DMS79 treated with DMSO at 0.1 percent for 48 hours (cell line): ENCODE data around the gene TSPEAR.

Experiments
- DNase-seq: peaks from one replicate; lab custom pipeline; 2025; lab: John Stamatoyannopoulos, UW

Gene TSPEAR

DNA sequence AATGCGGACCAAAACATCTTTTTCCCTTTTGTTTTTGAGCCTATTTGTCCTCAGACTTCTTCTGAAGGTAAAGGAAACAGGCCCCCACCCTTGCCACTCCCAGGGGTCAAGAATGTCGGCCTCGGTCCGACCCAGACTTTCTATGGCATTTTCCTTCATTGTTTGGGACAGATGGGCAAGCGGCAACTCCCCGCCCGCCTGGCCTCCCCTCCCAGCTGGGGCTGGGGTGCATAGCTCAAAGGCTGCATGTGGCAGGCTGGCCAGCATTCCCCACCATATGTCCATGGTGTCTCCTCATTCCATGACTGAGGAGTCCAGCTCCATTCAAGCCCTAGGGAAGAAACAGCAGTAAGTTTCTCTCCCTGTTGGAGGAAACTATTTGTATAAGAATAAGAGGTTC, 29.4 kb upstream of the TSPEAR start:
- DNase-seq: no peak

DNA sequence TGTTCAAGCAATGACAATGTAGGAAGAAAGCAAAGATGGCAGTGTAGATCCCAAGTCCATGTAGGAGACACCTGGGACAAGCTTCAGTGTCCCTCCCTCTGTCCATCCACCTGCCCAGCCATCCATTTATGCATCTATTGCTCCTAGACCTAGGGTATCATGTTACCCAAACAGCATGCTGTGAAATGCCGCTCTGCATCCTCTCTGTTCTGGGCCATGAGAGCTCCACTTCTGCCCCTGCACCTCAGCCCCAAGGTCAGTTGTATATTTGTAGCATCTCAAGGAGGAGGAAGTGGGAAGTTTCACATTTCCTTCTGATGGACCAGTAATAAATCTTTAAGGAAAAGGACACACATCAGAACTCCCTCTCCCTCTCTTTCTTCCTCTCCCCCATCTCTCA, 27.9 kb upstream of the TSPEAR start:
- no peak for DNase-seq

DNA sequence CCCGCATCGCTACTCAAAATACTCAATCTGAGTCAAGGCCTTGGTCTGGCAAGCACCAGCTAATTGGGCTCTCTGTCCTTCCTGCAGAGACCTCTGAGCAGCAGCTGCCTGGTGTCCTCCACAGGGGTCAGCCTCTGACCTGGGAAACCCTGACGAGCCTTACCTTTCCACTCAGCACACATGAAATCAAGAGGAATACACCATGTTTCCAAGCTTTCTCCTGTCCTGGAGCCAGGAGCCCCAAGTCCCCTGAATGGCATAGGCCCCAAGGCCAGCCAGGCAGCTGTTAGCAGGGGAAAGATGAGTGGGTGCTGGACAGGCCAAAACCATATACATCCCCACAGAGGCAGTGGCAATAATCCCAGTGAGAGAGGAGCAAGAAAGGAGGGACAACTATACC, 27.2 kb upstream of the TSPEAR start:
- DNase-seq: no peak

DNA sequence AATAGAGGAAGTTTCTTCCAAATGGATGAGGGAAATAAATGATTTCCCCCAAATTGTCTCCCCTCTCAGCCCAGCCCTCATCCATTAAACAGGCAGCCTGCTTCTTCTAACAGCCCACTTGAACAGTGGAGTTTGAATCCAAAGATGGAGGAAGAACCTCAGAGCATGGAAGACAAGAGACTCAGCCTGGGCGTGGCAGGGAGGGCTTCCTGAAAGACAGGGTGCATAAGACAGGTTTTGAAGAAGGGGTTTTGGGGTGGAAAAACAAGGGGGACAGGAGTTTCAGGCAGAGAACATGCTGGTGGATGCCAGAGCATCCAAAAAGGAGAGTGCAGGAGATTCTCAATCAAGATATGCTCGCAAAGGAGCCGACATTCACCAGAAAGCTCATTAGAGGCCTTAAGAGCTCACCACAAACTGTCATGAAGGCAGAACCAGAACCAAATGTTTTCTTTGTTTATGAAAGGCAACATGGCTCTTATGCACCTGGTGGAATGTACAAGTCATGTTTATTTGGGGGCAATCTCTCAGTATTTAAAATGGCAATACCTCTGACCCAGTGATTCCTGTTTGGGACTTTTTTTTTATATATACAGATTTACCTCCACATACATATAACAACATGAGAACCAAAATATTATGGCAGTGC, 26.5 kb upstream of the TSPEAR start:
- no peak for DNase-seq

DNA sequence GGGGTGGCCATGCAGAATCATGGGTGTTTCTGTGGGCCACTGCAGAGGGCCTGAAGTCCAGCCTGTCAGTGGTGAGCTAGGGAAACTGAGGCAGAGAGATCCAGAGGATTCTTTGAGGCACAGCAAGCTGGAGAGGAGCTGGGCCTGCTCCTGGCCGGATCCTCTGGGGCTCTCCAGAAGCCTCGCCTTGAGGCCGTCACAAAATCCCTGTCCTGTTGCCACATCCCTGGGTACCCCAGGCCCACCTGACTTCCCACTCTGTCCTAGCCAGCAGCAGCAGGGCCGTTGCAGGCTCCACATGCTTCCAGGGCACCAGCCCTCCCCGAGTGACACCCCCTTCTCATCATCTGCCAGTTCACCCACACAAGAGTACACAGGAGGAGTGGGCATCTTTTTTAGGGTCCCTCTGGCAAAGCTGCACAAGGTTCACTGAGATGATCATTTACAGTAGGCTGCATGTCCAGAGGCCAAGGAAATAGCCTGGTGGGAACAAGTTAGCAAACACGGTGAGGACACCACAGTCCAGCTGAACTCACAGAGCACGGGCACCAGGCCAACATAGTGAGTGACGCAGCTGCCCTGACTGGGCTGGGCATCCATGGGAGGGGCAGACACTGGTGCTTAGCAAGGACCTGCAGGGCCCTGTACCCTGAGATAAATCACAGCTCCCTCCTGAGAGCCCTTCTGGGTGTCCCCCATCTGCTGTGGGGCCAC, 25.1 kb upstream of the TSPEAR start:
- DNase-seq: no peak

DNA sequence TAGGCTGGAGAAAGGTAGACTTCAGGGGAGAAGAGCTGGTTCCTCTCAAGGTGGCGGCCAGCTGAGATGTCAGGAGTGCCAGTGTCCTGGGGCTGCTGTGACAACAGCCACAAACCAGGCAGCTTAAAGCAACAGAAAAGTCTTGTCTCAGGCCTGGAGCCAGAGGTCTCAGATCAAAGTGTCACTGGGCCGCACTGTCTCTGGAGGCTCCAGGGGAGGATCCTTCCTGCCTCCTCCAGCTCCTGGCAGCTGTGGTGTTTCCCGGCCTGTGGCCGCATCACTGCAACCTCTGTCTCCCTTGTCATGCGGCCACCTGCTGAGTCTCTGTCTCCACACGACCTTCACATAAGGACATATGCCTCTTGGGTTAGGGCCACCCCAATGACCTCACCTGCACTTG, 24.4 kb upstream of the TSPEAR start:
- no peak for DNase-seq

DNA sequence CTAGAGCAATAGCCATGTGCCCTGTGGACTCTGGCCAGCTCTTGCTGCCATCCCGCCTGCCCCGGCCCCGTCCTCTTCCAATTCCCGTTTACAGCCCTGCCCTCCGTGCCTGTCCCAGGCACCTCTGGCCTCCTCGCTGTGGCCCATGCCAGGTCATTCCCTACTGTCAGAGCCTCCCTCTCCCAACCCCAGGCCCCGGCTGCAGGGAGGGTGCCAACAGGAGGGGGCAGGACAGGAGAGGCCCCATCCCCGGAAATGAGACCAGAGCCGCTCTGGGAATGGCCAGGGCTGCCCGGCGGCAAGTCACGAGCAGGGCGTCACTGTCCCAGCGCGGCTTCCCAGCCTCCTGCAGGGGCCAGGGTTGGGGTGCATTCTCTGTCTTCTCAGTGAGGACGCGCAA, 23.5 kb upstream of the TSPEAR start:
- DNase-seq: no peak

DNA sequence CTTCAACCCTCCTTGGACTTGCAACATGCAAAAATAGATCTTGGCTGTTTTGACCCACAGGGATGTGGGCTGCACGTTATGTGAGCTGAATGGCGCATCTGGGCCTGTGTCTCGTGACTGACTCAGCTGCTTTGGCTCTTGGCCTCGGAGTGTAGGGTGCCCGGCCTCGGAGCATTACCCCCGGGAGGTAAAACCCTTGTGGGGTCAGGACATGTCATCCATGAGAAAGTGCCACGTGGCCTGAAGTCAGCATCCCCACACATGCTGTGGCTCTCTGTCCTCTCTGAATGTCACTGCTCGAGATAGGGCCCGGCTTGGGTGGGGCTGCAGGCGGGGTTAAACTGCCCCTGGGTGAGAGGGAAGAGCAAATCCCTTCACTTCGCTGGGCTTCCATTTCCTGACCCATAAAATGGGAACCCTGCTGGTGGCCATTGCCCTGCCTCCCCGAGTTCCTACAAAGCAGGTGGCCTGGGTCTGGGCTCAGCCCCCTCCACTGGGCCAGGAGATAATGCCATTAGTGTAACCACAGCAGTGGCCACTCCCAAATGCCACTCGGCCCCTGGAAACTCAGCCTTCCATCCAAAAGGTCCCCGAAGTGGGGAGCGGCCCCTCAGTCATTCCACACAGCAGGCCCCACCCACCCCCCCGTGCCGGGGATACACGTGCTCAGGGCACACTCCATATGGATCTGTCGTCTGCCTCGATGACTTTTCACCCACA, 22.8 kb upstream of the TSPEAR start:
- DNase-seq: no peak

DNA sequence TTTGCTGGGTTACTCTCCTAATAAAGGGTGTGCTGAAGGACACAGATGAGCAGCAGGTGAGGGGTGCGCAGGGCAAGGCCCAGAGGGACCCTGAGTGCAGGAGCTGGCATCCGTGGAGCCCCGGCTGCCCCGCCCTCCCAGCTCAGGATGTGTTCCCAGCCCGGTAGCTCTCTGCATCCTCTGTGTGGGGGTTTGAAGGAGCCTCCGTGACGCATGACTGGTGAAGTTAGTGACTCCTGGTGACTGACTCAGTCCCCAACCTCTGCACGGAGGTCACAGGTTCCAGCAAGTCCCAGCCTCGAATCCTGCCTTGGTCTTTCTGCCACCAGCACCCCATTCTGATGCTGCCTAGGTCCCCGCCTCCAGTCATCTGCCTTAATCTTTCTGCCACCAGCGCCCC, 21.6 kb upstream of the TSPEAR start:
- DNase-seq: no peak

DNA sequence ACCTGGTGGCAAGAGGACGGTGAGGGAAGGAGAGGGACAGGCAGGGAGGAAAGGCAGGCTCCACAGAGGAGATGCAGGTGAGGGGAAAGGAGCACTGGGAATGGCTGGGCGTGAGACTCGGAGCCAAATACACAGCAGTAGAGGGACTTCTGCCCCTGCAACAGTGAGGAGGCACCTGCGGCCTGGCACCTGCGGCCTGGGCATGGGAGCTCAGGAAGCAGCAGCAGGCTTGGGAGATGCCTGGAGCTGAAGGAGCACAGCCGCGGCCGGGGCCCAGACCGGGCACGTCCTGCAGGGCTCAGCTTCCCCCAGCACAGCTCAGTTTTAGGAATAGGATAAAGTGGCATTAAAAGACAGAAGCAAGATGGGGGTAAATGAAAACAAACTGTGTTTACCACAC, 20.9 kb upstream of the TSPEAR start:
- DNase-seq: no peak

DNA sequence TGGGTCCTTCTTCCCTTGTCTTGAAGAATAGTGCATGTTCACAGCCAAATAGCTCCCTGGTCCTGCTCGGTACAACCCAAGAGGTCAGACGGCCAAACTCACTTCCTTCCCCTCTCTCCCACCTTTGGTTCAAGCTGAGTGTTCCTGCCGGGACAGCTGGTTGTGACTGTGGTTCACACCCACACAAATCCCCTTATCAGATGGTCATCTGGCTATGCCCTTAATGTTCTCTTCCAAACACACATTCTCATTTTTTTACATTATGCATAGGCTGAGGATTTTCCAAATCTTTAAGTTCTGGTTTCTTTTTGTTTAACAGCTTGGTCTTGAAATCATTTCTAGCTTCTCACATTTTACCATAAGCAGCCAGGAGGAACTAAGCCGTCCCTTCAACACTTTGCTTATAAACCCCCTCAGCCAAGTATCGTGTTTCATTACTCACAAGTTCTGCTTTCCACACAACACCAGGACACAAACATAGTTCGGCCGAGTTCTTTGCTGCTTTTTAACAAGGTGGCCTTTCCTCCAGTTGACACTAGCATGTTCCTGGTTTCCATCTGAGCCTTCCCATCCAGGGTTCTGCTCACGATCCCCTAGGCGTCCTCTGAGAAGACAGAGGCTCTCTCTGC, 19.7 kb upstream of the TSPEAR start:
- no peak for DNase-seq

DNA sequence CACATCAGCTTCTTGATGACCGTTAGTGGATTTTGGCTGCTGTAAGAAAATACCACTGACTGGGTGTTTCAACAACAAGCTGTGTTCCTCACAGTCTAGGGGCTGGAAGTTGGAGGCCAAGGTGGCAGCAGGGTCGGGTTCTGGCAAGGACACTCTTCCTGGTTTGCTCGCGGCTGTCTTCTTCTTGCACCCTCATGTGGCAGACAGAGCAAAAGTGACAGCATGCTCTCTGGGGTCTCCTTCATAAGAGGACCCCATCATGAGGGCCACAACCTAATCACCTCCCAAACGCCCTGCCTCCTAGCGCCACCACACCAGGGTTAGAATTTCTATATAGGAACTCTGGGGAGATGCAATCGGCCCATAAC, 18.6 kb upstream of the TSPEAR start:
- no peak for DNase-seq

DNA sequence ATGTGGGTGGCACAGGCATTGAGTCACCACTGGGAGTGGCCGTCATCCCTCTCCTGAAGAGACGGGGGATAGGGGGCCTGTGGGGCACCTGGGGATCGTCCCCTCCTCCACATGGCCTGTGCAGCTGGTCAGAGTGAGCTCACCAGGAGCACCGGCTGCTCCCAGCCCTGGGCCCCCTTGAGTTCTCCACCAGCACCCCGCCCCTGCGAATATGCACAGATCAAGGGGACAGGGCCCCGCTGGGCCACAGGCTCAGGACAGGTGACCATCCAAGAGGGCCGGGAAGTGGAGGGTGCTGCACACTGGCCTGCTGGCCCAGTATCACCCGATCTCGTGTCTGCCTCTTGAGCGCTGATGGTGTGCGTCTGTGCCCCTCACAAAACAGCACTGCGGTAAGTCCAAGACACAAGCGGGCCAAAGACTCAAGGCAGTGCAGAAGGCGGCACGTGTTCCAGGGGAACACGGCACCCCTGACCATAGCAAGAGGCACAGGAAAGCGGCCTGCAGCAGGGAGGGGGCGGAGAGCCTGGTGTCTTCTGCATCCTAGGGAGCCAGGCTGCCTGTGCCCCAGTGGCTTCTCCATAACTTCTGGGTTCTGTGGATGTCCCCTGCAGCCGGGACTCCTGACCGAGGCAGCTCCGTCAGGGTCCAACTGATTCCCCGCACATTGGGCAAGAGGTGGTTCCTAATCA, 18.1 kb upstream of the TSPEAR start:
- DNase-seq: no peak

DNA sequence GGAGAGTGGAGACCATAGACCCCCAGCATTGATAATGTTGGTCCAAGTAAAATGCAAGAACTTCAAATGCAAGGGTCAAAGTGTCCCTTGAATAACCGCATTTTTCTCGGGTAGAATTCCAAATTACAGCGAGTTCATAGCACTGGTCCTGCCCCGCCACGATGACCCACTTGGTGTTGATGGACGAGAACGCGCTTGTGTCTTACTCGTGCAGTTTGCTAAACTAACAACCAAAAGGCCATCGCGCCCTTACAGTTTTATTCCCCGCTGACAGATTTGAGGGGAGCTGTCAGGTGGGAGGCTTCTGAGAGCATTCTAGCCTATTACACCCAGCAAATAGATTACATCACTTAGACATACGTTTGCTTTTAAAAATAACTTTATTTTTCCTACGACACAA, 17.3 kb upstream of the TSPEAR start:
- DNase-seq: no peak

DNA sequence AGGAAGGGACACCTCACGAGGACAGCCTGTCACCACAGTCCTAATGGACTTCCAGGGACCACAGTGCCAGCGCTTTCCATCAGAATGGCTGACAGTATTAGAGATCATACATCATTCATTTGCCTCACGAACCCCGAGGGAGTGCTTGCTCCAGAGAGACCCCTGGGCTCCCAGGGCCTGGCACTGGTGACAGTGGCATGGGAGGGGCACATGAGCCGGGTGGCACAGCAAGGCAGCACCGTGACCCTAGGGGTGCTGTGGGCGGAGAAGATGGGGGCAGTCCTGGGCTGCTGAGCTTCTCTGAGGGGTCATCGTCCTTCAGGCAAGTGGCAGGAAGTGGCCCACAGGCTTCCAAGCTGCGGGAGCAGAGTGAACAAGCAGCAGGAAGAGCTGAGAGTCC, 16.4 kb upstream of the TSPEAR start:
- no peak for DNase-seq

DNA sequence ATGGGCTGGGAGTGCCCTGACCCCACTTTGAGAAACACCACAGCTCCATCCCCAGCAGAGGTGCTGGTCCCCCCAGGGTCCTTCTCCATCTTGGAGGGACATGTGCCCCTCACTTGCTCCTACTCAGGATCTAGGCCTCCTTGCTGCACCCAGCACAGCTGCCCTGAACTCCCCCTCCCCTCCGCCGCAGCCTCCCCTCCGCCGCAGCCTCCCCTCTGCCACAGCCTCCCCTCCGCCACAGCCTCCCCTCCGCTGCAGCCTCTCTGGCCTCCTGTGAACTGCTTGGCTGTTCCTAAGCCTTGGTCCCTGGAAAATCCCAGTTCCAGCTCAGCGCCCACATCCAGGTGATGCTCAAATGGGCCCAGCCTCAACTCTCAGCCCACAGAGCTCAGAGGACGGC, 15.9 kb upstream of the TSPEAR start:
- no peak for DNase-seq

DNA sequence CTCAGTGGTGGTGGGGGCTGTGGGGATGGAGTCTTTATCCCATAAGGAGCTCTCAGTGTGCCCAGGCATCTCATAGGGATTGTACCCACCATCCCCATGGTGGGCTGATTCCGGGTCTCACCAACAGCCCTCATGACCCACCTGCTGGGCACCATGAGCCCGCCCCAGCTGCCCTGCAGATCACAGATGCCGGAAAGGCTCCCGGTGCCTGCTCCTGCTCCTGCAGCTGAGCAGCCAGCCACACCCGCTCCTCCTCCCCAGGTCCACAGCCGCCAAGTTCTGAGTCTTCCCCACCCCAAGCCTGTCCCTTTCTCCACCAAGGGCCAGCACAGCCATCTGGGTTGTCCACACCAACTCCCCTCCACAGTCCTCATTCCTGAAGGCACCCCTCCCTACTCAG, 15.5 kb upstream of the TSPEAR start:
- DNase-seq: no peak

DNA sequence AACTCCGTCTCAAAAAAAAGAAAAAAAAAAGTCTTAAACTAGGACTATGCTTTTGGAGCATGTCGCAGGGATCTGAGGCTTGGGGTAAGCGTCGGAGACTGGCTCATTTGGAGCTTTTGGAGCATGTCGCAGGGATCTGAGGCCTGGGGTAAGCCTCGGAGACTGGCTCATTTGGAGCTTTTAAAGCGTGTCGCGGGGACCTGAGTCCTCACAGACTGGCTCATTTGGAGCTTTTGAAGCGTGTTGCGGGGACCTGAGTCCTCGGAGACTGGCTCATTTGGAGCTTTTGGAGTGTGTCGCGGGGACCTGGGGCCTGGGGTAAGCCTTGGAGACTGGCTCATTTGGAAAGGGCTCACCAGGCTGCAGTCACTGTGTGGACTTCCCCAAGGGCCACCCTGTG, 13.6 kb upstream of the TSPEAR start:
- no peak for DNase-seq

DNA sequence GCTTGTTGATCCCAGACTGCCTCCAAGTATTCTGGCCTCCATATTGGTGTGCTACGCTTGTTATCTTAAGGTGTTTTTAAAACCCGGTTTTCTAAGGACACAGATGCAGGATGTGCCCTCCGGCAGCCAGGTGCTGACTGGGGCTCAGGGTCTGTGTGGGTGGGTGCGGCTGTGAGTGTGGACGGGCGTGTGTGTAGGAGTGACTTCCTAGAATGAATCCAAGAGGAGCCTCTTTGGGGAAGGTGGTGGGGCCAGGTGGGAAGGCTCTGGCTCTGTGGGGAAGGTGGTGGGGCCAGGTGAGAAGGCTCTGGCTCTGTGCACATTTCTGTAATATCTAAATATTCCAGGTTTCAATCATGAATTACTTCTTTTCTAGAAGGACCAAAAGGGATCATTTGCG, 12.8 kb upstream of the TSPEAR start:
- no peak for DNase-seq

DNA sequence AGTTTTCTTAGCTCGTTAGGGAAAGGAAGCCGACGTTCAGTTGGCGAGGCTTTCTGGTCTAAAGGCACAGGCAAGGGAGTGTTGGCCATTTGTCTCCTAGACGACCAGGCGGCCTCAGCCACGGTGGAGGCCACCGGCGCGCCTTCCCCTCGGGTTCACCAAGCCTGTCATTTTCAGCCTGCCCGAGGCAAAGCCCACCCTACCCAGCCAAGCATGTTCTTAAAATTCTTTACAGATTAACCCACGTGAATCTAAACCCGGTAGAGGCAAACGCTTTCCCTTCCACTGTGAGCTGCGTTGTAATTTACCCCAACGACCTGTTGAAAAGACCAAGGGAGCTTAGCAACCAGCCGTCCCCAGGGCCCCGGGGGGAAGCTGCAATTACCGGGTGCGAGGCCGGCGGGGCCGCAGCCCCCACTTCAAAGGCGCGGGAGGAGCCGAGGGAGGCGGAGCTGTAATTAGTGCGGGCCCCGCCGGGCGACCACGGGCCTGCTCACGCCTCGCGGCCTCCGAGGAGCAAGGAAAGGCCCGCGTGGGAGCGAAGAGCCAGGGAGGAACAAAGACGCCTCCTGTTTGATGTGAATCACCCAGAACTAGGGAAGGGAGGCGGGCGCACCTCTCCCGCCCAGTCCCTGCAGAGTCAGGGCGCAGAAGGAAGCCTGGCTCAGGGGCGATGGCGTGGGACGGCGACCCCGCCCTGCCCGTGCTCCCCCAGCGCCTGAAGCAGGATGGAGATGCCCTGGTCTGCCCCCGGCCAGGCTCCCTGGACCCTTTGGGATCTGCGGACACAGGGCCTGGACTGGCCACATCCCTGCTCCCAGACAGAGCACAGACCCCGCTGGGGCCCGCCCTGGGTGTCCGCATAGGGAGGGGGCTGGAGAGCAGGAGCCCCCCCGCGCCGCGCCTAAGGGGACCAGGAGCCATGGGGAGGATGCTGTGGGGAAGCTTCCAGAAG, 12.1 kb upstream of the TSPEAR start:
- DNase-seq: no peak

DNA sequence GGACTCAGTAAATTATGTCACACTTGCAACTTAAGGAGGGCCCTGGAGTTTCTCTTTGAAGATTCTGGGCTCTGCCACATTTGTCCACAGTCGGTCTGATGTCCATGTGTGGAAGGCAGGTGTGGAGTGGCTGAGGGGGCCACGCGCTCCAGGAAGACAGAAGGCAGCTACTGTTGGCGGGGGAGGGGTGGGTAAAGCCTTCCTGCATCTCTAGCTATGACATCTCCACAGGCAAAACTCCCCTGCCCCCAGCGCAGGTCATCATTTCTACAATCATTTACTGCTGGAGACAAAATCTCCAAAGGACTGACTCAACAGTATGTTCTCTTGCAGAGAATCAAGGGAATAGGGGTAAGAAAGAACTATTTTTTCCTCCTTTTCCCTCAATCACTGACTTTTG, 11.4 kb upstream of the TSPEAR start:
- no peak for DNase-seq
